Hepatocyte (in vitro differentiated cells): ENCODE data around the gene LGALS3BP. TPM values are rescaled to one million over a fixed set of nuclear protein-coding genes. Genes with fewer than 3 reads are reported as not detected.
A peak's percentile ranks its signal among the peaks of the same experiment; 100 is the strongest.

Experiments used
- DNase-seq: peaks from one replicate; pipeline ENCODE4 v3.0.0-alpha.2; 2016; ENCODE audit warnings: low spot score
- H2AFZ ChIP-seq: fragments of 200-600 bp; sonication (generic); 2 replicates; pipeline ENCODE4 v1.6.0; 2016; ENCODE audit warnings: antibody characterized with exemption, mild to moderate bottlenecking
- H3K27ac ChIP-seq: fragments of 200-600 bp; sonication (generic); 2 replicates; pipeline ENCODE4 v1.5.1; 2016; ENCODE audit warnings: mild to moderate bottlenecking
- H3K27me3 ChIP-seq: fragments of 200-600 bp; sonication (generic); 2 replicates; pipeline ENCODE4 v1.6.1; 2016
- H3K36me3 ChIP-seq: fragments of 200-600 bp; sonication (generic); replicated peaks from 2 replicates; pipeline ENCODE4 v1.5.1; 2016; ENCODE audit warnings: low read depth; ENCODE audit not compliant: insufficient read depth
- H3K4me1 ChIP-seq: fragments of 200-600 bp; sonication (generic); 2 replicates; pipeline ENCODE4 v1.5.1; 2016; ENCODE audit warnings: mild to moderate bottlenecking, moderate library complexity; ENCODE audit not compliant: insufficient read depth
- H3K4me2 ChIP-seq: fragments of 200-600 bp; sonication (generic); 2 replicates; pipeline ENCODE4 v1.6.0; 2016
- H3K4me3 ChIP-seq: fragments of 200-600 bp; sonication (generic); 2 replicates; pipeline ENCODE4 v1.5.1; 2016; ENCODE audit warnings: mild to moderate bottlenecking
- H3K79me2 ChIP-seq: fragments of 200-600 bp; sonication (generic); 2 replicates; pipeline ENCODE4 v1.6.0; 2017; ENCODE audit warnings: mild to moderate bottlenecking
- H3K9me2 ChIP-seq: fragments of 200-600 bp; sonication (generic); replicated peaks from 2 replicates; pipeline ENCODE4 v1.6.0; 2017; ENCODE audit warnings: mild to moderate bottlenecking; ENCODE audit not compliant: insufficient read depth
- H3K9me3 ChIP-seq: fragments of 200-600 bp; sonication (generic); 2 replicates; pipeline ENCODE4 v1.5.1; 2016; ENCODE audit warnings: low read depth, mild to moderate bottlenecking
- H4K20me1 ChIP-seq: fragments of 200-600 bp; sonication (generic); 2 replicates; pipeline ENCODE4 v1.6.0; 2016; ENCODE audit warnings: mild to moderate bottlenecking; ENCODE audit not compliant: insufficient read depth, poor library complexity, severe bottlenecking
- EZH2 ChIP-seq: fragments of 200-600 bp; sonication (generic); IDR thresholded peaks from 2 replicates; pipeline ENCODE4 v1.6.1; 2016; ENCODE audit warnings: antibody characterized with exemption, mild to moderate bottlenecking, borderline replicate concordance
- EZH2phosphoT487 ChIP-seq: fragments of 200-600 bp; sonication (generic); IDR thresholded peaks from one replicate; pipeline ENCODE4 v1.6.1; 2018; ENCODE audit warnings: antibody characterized with exemption, mild to moderate bottlenecking, low read depth, moderate library complexity; ENCODE audit not compliant: unreplicated experiment, severe bottlenecking
- WGBS: methylation state at CpG from one replicate; pipeline ENCODE4 v1.1.6; 2016; ENCODE audit warnings: low lambda C conversion rate; ENCODE audit errors: missing lambda C conversion rate; 5-methylcytosine and 5-hydroxymethylcytosine counted together
- polyA plus RNA-seq: library from polyadenylated mRNA; unstranded; fragments of >200 nt; fragmentation: Nextera tagmentation; extraction: Ambion mirVana; gene quantifications from 2 replicates; pipeline ENCODE4 v1.2.1, GENCODE V29; 2016
- total RNA-seq: library from RNA; depleted of rRNA; stranded (reverse); fragments of >200 nt; gene quantifications from 2 replicates; pipeline ENCODE4 v1.2.3, GENCODE V29; 2014
- TF ChIP-seq, protein P1 (sequence below): fragments of 200-600 bp; sonication (generic); IDR thresholded peaks from 2 replicates; pipeline ENCODE4 v1.5.1; 2016; ENCODE audit warnings: antibody characterized with exemption, mild to moderate bottlenecking; ENCODE audit not compliant: poor library complexity

LGALS3BP gene
- total and polyA plus RNA-seq, 2 experiments from 2014 or later, result 305 to 787 TPM

GRCh38 chr17:78922816-78923498, 56.8 kb downstream of the LGALS3BP start:
- DNase-seq, result no peak
- TF ChIP-seq EZH2, result no peak
- TF ChIP-seq, protein P1, sequence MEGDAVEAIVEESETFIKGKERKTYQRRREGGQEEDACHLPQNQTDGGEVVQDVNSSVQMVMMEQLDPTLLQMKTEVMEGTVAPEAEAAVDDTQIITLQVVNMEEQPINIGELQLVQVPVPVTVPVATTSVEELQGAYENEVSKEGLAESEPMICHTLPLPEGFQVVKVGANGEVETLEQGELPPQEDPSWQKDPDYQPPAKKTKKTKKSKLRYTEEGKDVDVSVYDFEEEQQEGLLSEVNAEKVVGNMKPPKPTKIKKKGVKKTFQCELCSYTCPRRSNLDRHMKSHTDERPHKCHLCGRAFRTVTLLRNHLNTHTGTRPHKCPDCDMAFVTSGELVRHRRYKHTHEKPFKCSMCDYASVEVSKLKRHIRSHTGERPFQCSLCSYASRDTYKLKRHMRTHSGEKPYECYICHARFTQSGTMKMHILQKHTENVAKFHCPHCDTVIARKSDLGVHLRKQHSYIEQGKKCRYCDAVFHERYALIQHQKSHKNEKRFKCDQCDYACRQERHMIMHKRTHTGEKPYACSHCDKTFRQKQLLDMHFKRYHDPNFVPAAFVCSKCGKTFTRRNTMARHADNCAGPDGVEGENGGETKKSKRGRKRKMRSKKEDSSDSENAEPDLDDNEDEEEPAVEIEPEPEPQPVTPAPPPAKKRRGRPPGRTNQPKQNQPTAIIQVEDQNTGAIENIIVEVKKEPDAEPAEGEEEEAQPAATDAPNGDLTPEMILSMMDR, result no peak
- no peak for TF ChIP-seq EZH2phosphoT487
- Histone ChIP-seq H3K27ac (peak overlapping the region; percentile 85), H3K4me3 (no peak overlapping the region), H4K20me1 (peaks cover 44% of the 10 kb centered on the region), H2AFZ (no peak overlapping the region), H3K9me3 (no peaks in the 10 kb centered on the region), H3K4me1 (peaks cover 11% of the 10 kb centered on the region), H3K79me2 (peaks cover 67% of the 10 kb centered on the region), H3K9me2 (no peaks in the 10 kb centered on the region), H3K36me3 (no peaks in the 10 kb centered on the region), H3K27me3 (no peaks in the 10 kb centered on the region), H3K4me2 (peak overlapping the region; percentile 99)
- WGBS, result 83% methylated on average over 11 of the region's 13 CpGs

DNA sequence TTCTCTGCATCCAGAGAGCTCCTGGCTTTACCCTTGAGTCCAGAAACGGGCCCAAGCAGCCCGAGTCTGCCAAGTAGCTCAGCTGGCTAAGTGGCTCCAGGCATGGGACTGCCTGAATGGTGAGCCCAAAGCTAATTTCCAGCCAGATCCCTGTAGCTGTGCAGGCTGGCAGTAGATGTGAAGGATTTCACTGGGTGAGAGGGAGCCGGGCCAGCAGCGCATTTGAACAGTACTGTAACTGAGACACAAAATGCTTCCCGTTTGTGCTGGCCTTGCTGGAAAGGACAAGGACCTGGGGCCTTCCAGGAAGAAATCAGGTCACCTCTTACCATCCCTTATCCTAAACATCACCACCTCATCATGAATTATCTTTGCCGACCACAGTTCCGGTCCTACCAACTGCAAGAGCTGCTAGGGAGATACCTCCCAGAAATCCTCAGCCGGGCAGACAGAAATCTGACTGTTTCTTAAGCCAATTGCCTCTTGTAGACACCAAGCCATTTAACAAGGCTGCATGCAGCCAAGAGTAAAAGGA, 58.2 kb downstream of the LGALS3BP start:
- H2AFZ ChIP-seq, result no peak overlapping the region
- H3K79me2 ChIP-seq, result peaks cover 80% of the 10 kb centered on the region
- H3K27ac ChIP-seq, result peak overlapping the region; percentile 55
- no peak overlapping the region for H3K4me3 ChIP-seq
- DNase-seq, result no peak
- TF ChIP-seq EZH2phosphoT487 (no peak), EZH2 (no peak)
- TF ChIP-seq, protein P1, result no peak
- no peaks in the 10 kb centered on the region for H3K9me3 ChIP-seq
- peaks cover 48% of the 10 kb centered on the region for H4K20me1 ChIP-seq
- 83% methylated on average over 8 of the region's 8 CpGs for WGBS
- H3K4me2 ChIP-seq, result peak overlapping the region; percentile 57
- no peaks in the 10 kb centered on the region for H3K9me2 ChIP-seq
- H3K36me3 ChIP-seq, result no peaks in the 10 kb centered on the region
- H3K27me3 ChIP-seq, result no peaks in the 10 kb centered on the region
- H3K4me1 ChIP-seq, result peaks cover 15% of the 10 kb centered on the region

Other genes starting within 250 kb of the LGALS3BP start
- gene CYTH1, start 197.7 kb downstream of the LGALS3BP start, total RNA-seq, result 37.5 and 44.4 TPM in 2 replicates
- 38.5 and 47.6 TPM in 2 replicates for gene CYTH1, start 197.7 kb downstream of the LGALS3BP start, polyA plus RNA-seq
- 17.7 and 20.9 TPM in 2 replicates for gene USP36, start 139.1 kb downstream of the LGALS3BP start, total RNA-seq
- 26.2 and 31.6 TPM in 2 replicates for gene USP36, start 139.1 kb downstream of the LGALS3BP start, polyA plus RNA-seq
- gene CEP295NL, start 76.7 kb downstream of the LGALS3BP start, total RNA-seq, result 0.44 and 0.97 TPM in 2 replicates
- 0.17 and 0.91 TPM in 2 replicates for gene CEP295NL, start 76.7 kb downstream of the LGALS3BP start, polyA plus RNA-seq
- gene TIMP2, start 54.5 kb downstream of the LGALS3BP start, total RNA-seq, result 54.7 and 63.3 TPM in 2 replicates
- 20.9 and 23.3 TPM in 2 replicates for gene TIMP2, start 54.5 kb downstream of the LGALS3BP start, polyA plus RNA-seq
- 32.8 and 36.1 TPM in 2 replicates for gene CANT1, start 29.8 kb upstream of the LGALS3BP start, total RNA-seq
- 33.0 and 34.1 TPM in 2 replicates for gene CANT1, start 29.8 kb upstream of the LGALS3BP start, polyA plus RNA-seq
- 9.5 and 12.8 TPM in 2 replicates for gene C1QTNF1, start 44.2 kb upstream of the LGALS3BP start, total RNA-seq
- 13.3 and 14.7 TPM in 2 replicates for gene C1QTNF1, start 44.2 kb upstream of the LGALS3BP start, polyA plus RNA-seq
- 17.5 and 34.0 TPM in 2 replicates for gene ENGASE, start 94.9 kb upstream of the LGALS3BP start, total RNA-seq
- gene ENGASE, start 94.9 kb upstream of the LGALS3BP start, polyA plus RNA-seq, result 24.4 and 46.2 TPM in 2 replicates